Heart left ventricle (tissue), 13 donors: ENCODE results near the gene ZNF492.

Experiments used
- CTCF ChIP-seq, 12 donors: fragments of 200-600 bp; sonication (generic) in 4 of 12; IDR thresholded peaks; one replicate each; pipeline versions ENCODE4 v1.5.0 to v1.8.0; 2018 to 2022; ENCODE audit warnings: antibody characterized with exemption in 12 of 12, mild to moderate bottlenecking in 5 of 12
- POLR2A ChIP-seq, 2 donors: fragments of 450-650 bp; IDR thresholded peaks; one replicate each; pipeline ENCODE4 v1.6.1; 2017; ENCODE audit warnings: antibody characterized with exemption in 2 of 2, mild to moderate bottlenecking in 2 of 2, moderate library complexity in 2 of 2
- donor health status: ischemic (EF 13 %, LVEDD 7.1; RV severe dilation, severe dysfunction).
- donor health status: DM: no; HTN: yes; CAD: no.
- donor health status: DM: no; HTN: no; CAD: no.
- donor health status: ischemic (EF 25% LVEDD 6.9; RV normal size, moderate dysfunction).
- donor health status: ischemic (EF 25% LVEDD 5.7; RV mildly dilated, moderate dysfunction).
- donor health status: ischemic (EF 35%, LVEDD 5.7; RV mildly dilated, moderate dysfunction).
- donor health status: nonischemic (EF 11% LVEDD 7.7; RV severe dilation, severe dysfunction).
- donor health status: DM: yes; HTN: yes; CAD: no.
- donor health status: PGD.
- donor health status: ischemic (EF 29% LVEDD 5.4; RV normal size, mild dysfunction).
- donor health status: nonischemic (EF 23%, LVEDD 6.1; RV moderate dilation, normal function).

DNA sequence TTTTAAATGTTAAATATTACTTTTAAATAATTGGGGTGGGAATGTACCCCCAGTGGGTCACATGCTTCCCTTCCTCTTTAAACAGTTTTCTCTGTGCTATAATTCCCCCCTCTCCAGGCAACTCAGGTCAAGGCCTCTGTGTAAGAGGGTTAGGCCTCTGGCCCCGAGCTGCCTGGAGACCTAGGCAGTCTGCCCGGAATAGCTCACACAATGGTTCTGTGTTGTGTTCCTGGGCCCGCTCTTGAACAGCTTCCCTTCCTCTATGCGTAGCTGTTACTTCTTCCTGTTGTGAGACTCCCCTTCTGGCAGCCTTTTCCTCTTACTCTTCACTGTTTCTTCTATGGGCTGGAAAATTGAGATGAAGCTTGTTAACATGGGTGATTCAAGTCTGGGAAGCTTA is 14.8 kb upstream of the ZNF492 start:
- TF ChIP-seq CTCF (IDR thresholded peaks at IDR 0.05): no peak
- TF ChIP-seq POLR2A (IDR thresholded peaks at IDR 0.05): no peak
